Measurements from ENCODE around the gene FAR2.
"Not testable (repeated sequence)": the region's sequence is repeated elsewhere in the genome, so short reads cannot be mapped to it uniquely, and the experiment has no call there.

The FAR2 gene

DNA sequence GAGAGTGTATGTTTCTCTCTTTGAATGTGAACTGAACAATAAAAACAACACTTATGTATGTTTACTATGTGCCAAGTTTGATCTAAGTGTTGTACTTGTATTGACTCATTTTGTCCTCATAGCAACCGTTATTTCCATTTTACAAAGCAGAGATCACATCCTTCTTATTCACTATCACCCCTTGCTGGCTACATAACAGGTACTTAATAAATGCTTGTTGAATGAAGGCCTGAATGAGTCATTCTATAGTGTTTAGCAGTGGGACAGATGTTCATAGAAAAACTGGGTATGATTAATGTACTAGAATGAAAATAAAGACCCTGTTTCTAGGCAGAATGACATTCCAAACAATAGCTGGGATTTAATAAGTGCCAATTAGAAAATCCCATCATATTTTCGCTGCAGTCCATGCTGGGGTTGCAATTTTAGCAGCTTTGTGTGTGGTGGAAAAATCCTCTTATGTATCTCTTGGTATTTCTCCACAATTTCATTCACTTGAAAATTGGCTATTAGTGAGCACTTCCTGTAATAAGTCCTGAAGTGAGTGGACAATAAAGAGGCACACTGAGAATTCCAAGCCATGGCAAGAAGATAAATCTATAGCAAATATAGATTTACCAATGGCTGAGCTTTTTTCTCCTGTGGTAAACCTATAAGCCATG is 86.0 kb downstream of the FAR2 start:
- no peak for DNase-seq (ENCODE audit: low read depth in 2 of 2)

DNA sequence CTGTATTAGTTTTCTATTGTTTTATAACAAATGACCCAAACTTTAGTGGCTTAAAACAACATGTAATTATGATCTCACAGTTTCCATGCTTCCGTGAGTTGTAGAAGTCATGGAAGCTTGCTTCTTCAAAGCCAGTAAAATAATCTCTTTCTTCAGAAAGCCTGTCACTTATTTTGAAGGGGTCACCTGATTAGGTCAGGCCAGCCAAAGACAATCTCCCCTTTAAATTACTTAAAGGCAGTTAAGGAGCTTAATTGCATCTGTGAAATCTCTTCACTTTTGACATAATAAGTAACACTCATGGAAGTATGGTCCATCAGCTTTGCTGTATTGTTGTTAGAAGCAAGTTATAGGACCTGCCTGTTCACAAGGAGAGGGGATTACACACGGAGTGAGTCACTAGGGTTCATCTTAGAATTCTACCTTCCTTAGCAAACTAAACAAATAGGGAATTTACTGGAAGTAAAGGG is 89.8 kb downstream of the FAR2 start:
- DNase-seq (ENCODE audit: low read depth in 2 of 2), result no peak

GRCh38 chr12:29239336-29239735 is 90.3 kb downstream of the FAR2 start:
- no peak for DNase-seq (ENCODE audit: low read depth in 2 of 2)

GRCh38 chr12:29240441-29240840 is 91.4 kb downstream of the FAR2 start:
- DNase-seq (ENCODE audit: low read depth in 2 of 2), result no peak

DNA sequence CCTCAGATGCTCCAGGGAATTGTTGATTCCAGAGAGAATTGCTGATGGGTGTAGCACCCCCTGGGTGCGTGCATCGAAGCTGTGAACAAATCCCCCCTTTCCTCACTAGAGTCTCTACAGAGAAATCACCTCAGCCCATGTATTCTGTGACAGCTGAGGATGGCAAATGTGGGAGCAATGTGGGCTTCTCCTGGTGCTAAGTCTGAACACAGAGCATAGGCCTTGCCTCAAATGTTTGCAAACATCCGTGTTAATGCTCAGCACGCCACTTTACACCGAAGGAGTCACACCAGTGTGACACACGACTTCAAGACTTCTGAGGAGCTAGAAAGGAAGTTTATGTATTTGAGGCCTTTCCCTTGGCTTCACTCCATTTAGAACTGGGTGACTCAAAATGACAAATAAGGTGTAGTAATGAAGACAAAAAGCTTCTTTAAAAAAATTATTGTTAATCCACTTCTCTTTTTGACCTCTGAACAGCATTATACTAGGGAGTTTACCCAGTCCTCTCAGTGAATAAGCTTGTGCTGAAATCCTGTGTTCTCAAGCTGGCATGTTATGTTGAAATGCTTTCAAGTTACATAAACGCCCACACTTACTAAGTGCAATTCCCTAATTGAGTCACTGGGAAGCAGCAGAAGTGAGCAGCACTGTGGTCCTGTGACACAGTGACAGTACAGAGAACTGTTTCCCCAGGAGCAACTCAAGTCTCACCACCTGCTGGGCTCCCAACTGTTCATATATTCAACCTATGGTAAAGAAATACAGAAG is 92.9 kb downstream of the FAR2 start:
- no peak for DNase-seq (ENCODE audit: low read depth in 2 of 2)

GRCh38 chr12:29242921-29243431 is 93.9 kb downstream of the FAR2 start:
- no peak for DNase-seq (ENCODE audit: low read depth in 2 of 2)

GRCh38 chr12:29244159-29244765 is 95.2 kb downstream of the FAR2 start:
- DNase-seq (ENCODE audit: low read depth in 2 of 2), result no peak

- DNase-seq (ENCODE audit: low read depth in 2 of 2), result no peak
Observed at GRCh38 chr12:29245246-29245645, 96.2 kb downstream of the FAR2 start.

DNA sequence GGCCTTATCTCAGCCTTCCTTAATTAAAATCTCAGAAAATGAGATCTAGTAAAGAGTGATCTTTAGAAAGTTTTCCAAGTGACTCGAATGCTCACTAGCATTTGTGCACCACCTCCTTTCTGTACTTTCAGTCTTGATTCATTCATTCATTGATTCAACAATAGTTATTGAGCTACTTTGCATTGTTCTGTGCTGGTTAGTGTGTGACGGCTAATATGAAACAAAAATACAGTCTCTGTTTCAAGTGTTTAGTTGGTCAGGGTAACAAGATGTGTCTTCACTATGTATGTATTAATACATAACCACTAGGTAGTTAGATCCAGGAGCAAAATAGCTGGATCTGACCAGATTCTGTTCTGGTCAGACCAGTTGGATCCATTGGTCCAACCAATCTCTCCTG is 100.9 kb downstream of the FAR2 start:
- DNase-seq (ENCODE audit: low read depth in 2 of 2), result no peak

DNA sequence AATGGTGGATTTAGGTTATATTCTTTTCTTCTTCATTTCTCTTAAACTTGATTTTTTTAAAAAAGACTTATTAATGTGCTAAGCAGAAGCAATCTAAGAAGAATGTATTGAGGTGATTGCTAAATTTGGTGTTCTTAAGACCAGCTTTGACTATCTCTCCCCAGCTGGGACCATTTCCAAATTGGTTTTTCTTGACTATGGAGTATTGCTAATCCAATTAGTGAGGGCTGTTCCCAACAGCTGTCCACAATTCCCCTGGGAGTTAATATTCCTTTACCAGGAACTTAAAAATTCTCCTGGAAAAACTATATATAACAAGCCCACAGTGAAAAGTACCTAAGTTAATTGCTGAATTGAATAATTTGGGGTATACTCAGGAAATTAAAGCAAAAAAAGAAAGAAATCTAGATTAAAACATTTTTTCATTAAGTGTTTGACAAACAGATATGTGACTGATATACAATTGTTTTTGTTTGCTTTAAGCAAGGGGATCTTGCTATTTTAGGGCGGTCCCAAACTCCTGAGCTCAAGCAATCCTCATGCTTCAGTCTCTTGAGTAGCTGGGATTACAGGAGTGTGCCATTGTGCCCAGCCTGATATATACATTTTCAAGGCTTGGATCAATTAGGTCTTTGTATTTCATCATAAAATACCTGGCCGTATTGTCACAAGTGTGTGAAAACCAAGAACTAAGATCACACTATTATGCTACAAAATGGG is 105.0 kb downstream of the FAR2 start:
- no peak for DNase-seq (ENCODE audit: low read depth in 2 of 2)

GRCh38 chr12:29255042-29255441 is 106.0 kb downstream of the FAR2 start:
- no peak for DNase-seq (ENCODE audit: low read depth in 2 of 2)

- DNase-seq (ENCODE audit: low read depth in 2 of 2), result no peak
Observed at GRCh38 chr12:29256598-29256997, 107.5 kb downstream of the FAR2 start.

GRCh38 chr12:29257687-29258086 is 108.6 kb downstream of the FAR2 start:
- not testable (repeated sequence) for DNase-seq (ENCODE audit: low read depth in 2 of 2)

DNA sequence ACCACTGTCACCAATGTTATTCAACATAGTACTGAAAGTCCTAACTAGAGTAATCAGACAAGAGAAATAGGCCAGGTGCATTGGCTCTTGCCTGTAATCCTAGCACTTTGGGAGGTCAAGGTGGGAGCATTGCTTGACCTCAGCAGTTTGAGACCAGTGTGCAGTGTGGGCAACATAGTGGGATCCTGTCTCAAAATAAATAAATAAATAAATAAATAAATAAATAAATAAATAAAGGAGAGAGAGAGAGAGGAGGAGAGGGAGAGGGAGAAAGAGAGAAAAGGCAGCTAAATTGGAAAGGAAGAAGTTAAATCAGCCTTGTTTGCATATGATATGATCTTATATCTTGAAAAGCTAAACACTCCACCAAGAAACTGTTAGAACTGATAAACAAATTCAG is 115.3 kb downstream of the FAR2 start:
- DNase-seq (ENCODE audit: low read depth in 2 of 2), result no peak

DNA sequence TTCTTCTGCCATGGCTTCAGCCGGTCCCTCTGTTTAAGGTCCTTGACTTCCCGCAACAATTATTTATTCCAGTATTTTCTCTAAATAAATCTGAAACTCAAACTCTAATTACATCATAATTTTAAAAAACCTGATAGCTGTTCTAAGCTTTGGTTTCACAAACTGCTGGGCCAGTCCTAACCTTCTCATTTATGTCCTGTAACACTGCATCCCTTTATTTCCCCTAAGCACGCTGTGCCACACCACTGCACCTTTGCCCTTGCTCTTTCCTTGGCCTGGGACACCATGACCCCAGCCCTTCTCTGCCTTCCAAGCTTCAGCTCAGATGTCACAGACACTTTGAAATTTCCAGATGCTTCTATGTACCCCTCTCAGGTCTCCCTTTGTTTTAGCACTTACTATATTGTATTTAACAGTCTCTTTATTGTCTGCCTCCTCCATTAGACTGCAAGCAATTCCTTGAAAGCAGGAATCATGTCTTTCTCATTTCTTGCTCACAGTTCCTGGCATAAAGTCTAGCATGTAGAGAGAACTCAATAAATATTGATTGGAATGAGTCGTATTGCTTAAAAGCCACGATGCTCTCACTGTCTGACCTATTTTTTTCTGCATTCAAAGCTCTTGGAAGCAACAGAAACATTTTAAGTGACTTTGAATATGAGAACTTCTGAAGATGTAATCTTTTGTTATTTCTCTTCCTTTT is 120.8 kb downstream of the FAR2 start:
- no peak for DNase-seq (ENCODE audit: low read depth in 2 of 2)

- no peak for DNase-seq (ENCODE audit: low read depth in 2 of 2)
Observed at GRCh38 chr12:29270446-29270845, 121.4 kb downstream of the FAR2 start.

- no peak for DNase-seq (ENCODE audit: low read depth in 2 of 2)
Observed at GRCh38 chr12:29273178-29273843, 124.2 kb downstream of the FAR2 start.

DNA sequence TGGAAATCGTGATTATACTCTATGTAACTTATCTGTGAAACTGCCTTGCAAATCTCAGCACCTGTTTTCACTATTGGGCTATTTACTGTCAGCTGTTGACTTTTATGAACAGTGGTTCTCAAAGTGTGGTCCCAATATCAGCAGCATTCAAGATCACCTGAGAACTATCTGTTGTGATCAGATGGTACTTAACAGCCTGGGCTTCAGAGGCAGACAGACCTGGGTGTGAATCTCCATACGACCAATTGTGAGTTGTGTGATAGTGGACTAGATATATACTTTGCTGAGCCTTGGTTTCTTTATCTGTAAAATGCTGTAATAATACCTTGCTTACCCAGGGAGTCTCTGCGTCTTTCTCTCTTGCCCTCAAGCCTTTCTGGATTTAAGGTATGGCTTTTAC is 126.8 kb downstream of the FAR2 start:
- DNase-seq (ENCODE audit: low read depth in 2 of 2), result no peak

- DNase-seq (ENCODE audit: low read depth in 2 of 2), result peak in 1 of 2 experiments; percentile 8
Observed at GRCh38 chr12:29277231-29277630, 128.2 kb downstream of the FAR2 start.

DNA sequence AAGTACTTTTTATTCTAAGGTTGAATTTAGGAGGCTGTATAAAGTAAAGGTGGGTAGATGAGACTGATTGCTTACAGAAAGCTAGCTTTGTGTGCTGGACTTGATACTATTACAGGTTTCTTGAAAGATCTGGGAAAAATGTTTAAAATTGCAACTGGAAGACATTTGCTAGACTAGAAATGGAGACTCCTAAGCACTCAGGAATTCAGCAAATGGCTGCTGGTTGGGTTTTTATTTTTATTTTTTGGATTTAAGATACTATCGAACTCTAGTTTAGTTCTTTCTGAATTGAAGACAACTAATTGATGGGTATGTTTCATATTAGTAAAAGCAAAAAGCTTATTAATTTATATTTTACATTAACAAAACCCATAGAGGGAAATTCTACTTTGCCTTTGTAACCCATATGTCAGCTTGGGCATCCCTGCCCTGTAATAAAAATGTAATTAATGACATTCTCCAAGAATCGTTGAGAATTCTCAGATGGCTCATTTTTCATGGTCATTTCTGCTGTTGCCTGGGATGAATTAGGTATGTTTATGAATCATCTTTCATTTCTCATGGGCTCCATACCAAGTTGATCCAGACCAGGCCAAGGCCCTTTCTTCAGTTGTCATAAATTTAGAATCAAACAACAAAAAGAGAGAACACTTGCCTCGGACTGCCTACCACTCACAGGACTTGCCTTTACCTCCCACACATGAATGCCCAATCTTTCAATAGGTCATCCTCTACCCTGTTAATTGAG is 129.8 kb downstream of the FAR2 start:
- peak; percentile 39 to 47 for DNase-seq (ENCODE audit: low read depth in 2 of 2)
